Kasumi-1 (cell line): Measurements from ENCODE around the gene S100A10.

ENCODE experiments used
- DNase-seq, 2 experiments: peaks; one replicate each; lab custom pipeline; 2025; lab: John Stamatoyannopoulos, UW

S100A10 gene

DNA sequence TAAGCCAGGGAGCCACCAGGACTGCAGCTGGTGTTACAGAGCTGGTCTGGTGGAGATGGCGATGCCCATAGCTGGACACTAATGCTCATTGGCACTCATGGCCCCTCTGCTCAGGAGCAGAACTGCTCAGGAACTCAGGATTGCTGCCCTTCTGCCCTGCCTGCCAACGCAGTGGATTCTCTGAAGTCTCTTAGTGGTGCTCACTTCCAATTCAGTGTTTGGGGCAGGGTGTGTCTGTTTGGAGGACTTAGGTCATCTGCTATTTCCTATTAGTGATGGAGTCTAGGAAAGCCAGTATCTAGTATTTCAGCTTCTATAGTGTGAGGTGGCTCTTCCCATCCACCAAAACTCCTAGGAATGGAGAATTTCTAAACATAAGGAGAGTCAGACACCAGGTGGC is 29.1 kb downstream of the S100A10 start:
- DNase-seq = no peak

DNA sequence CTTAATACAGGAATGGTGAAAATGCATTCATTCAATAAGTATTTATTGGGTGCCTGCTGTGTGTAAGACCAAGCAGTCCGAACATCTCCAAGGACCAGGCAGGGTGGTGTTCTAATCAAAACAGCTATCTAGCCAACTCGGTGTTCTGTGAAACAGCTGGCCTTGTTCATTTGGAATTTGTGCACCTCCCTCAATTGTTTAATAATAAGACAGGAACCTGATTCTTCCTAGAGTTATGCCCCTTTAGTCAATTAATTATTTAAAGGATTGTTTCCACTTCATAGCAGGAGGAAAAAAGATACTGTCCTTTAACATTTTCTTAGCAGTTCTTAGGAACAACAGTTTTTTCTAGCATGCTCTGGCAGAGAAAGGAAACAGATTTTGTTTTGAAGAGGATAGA is 30.4 kb downstream of the S100A10 start:
- DNase-seq = no peak

DNA sequence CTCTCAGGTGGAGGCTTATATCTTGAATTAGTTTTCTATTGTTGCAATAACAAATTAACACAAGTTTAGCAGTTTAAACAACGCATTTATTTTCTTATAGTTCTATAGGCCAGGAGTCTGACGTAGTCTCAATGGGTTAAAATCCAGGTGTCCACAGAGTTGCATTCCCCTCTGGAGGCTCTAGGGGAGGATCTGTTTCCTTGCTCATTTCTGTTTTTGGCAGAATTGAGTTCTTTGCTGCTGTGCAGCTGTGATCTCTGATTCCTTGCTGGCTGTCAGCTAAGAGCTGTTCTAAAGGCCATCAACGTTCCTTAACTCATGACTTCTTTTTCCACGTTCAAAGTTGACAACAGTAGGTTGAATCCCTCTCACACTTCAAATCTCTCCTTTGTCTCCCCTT is 31.8 kb downstream of the S100A10 start:
- no peak for DNase-seq

- DNase-seq = no peak
Observed at GRCh38 chr1:151960780-151961513, 32.7 kb downstream of the S100A10 start.

DNA sequence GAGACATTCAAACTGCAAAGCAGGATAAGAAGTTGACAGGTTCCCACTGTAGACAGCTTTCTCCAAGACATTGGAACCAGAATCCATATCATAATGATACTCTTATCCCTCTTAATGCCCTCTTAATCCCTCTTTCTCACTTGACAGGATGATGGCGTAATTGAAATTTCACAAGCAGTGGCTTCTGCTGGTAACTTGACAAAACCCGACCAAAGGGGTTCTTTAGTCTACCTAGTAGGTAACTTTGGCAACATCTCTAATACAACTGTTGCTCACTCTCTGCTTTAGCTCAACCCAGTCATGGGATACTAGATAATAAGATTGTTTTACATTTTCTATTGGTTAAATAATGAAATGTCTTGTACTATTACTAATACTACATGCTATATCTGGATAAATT is 34.7 kb downstream of the S100A10 start:
- no peak for DNase-seq

GRCh38 chr1:151956957-151957497 is 36.6 kb downstream of the S100A10 start:
- DNase-seq = no peak

GRCh38 chr1:151953409-151954094 is 40.1 kb downstream of the S100A10 start:
- DNase-seq = no peak

GRCh38 chr1:151952811-151953210 is 40.8 kb downstream of the S100A10 start:
- no peak for DNase-seq

- no peak for DNase-seq
Observed at GRCh38 chr1:151949371-151950193, 44.1 kb downstream of the S100A10 start.

DNA sequence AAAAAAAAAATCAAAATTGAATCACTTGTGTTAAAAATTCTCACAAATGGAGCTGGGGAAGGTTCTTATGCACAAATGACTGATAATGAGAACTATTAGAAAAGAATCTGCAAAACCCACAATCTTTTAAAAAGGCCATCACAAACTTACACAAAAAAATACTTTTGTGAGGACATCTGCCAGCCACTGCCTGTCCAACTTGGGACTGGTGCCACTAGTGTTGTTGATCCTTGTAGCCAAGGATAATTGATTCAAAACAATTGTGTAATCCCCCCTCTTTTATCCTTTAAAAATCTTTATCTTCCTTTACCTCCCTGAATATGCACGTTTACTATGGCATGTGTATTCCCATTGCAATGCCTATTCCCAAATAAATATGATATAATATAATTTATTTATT is 45.2 kb downstream of the S100A10 start:
- no peak for DNase-seq

DNA sequence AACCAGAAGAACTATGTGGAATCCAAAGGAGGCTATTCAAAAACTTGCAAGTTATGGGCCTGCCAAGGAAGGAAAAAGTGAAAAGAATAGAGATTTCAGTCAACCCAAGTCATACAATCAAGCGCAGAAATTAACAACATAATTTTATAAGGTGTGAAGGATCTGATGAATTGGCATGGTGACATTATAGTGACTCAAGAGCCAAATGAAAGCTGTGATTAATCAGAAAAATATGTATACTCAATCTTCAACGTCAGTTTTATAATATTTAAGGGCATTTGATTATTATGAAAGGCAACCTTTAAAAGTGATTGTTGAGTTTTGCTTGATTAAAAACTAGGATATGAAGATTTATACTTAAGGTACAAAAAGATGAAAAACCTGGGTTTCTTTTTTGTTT is 46.5 kb downstream of the S100A10 start:
- DNase-seq = no peak

DNA sequence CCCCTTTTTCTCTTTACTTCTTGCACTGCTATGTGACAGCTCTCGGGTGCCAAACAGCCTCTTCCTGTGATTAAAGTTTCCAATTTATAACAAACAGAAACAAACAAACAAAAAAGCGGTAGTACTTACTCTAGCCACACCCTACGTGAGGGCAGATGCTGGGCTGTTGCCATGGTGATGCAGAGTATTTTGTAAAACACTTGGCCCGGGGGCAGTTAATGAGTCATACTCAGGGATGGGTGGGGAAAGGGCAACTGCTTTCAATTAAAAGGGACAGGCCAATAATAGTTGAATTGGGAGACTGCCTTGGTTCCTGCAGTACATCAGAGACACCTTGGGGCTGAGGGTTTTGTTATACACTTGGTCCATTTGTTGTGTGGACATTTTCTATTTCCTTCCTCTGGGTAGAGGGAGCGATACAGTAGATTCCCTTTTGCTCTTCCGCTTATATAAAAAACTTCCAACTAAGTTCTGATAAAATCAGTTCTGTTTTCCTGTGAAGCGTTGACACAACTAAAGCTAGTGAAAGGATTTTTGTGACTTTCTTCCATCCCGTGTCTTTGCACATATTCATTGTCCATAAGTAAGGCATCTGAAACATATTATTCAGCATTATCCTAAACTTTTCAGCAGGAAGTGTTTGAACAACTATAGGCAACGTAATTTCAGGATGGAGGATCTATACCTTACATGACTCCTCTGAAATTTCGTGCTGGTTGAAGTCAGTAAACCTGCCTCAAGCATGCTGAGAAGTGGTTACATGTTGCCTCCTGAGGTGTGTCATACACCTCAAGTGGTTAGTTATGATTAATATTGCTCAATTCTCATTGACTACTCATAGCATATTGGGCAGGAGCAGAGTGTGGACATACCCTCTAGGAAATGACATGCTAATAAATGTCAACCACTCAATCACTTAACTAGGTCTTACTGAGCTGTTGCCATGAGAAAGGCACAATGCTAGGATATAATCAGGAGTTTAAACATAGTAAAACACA is 47.6 kb downstream of the S100A10 start:
- peak; percentile 60 to 64 for DNase-seq

- no peak for DNase-seq
Observed at GRCh38 chr1:151944857-151945575, 48.6 kb downstream of the S100A10 start.

DNA sequence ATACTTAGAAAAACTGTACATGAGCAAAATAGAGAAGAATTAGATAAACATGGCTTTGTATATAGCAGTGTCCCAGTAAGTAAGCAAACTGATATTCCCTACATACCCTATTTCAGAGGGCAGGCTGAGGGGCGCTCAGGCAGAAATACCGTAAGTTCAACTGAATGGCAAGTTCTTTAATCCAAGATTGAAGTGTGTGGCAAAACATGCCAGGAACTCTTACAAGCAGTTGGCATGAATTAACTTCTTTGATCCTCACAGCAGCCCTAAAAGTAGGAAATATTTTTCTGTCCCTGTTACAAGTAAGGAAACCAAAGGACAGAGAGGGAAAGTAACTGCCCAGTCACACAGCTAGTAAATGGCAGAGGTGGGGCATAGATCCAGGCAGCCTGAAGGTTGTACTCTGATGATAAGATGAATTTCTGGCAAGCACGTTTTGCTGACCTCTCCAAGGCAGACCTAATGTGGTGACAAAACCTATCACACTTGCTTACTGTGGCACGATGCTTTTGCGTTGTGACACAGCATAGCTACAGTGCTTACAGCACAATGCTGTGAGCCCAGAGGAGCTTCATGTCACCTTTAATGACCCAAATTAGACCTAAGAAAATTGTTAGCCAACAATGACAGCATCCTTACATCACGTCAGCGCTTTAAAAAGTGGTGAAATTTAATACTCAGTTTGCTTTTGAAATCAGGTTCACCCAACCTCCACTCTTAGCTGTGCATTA is 49.4 kb downstream of the S100A10 start:
- no peak for DNase-seq

DNA sequence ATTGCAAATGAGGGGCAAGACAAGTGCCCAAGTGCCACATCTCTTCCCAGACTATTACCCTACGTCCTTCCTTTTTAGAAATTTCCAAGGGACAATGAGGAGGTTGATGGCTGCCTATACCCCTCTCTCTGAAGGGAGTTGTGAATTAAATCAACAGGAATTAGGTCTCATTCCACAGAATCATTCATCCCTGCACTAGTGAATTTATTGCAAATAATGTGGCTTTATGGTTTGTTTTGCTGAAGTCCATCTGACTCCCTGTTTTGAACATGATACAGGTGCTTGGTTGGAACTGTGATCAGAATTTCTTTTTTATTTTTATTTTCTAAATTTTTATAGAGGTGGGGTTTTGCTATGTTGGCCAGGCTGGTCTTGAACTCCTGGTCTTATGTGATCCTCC is 50.1 kb downstream of the S100A10 start:
- DNase-seq = no peak

GRCh38 chr1:151942882-151943281 is 50.8 kb downstream of the S100A10 start:
- no peak for DNase-seq

- DNase-seq = no peak
Observed at GRCh38 chr1:151940541-151940940, 53.1 kb downstream of the S100A10 start.

DNA sequence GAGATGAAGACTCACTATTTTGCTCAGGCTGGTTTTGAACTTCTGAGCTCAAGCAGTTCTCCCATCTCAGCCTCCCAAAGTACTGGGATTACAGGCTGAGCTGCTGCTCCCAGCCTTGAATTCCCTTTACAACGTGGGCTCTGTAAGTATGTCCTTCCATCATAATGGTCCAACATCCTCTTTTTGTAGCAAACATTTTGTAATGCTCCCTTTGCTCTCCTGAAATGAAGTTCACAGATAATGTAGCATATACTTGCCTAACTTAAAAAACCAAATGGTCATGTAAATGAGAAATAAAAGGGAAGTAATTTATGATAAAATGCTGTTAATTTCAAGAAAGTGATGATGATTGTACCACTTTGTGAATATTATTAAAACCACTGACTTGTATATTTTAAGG is 53.9 kb downstream of the S100A10 start:
- no peak for DNase-seq

GRCh38 chr1:151939141-151939540 is 54.5 kb downstream of the S100A10 start:
- no peak for DNase-seq

- no peak for DNase-seq
Observed at GRCh38 chr1:151936653-151937052, 57.0 kb downstream of the S100A10 start.
